Astrocyte (in vitro differentiated cells and primary cell): ENCODE results near the gene TMC2.

Experiments
- CTCF ChIP-seq: IDR thresholded peaks from 2 replicates; pipeline ENCODE4 v1.5.1; 2011; ENCODE audit warnings: low read depth, mild to moderate bottlenecking, inconsistent platforms, low read length, moderate library complexity; ENCODE audit not compliant: insufficient read depth
- EZH2 ChIP-seq: IDR thresholded peaks from 2 replicates; pipeline ENCODE4 v1.6.1; 2012; ENCODE audit warnings: mild to moderate bottlenecking, low read length, inconsistent platforms; ENCODE audit not compliant: insufficient read depth

DNA sequence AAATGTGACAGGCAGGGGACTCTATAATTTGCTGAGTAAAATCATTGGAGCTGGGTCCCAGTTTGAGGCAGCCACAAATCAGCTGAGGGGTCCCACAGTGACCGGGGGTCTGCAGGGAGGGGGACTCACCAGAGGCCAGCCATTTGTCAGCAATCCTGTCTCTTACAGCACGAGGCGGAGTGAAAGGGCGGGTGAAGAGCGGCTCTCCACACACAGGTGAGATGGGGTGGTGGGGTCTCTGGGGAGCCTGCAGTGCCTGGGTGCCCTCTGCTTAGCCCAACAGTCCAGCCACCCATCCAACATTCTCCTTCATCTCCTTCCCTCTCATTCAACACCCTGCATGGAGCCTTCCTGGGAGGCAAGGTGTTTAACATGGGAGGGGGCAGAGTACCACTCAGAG is 728 bp downstream of the TMC2 start:
- TF ChIP-seq EZH2 (no peak), CTCF (no peak)
